Epidermal melanocyte (primary cell): ENCODE data around the gene NEK3.
"Not testable (repeated sequence)": the region's sequence is repeated elsewhere in the genome, so short reads cannot be mapped to it uniquely, and the experiment has no call there.

Experiments used
- DNase-seq: peaks from one replicate; pipeline ENCODE4 v3.0.0; 2011; ENCODE audit warnings: low spot score; ENCODE audit not compliant: insufficient read length

NEK3 gene

DNA sequence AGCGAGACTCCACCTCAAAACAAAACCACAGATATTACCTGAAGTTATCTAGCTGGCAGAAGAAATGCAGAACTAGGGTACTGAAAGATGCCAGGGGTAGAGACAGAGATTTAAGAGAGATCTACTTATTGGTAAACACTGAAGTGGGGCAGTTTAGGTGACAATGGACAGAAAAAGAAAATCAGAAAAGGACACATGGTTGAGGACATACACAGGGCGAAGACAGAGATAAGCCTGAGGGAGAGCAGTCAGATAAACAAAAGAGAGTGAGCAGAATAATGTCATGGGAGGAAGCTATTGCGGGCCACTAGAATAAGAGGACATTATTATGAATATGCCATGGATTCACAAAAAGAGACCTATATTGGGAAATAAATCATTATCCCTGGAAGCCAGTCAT, 33.9 kb downstream of the NEK3 start:
- no peak for DNase-seq

GRCh38 chr13:52118595-52118994, 40.8 kb downstream of the NEK3 start:
- DNase-seq = no peak

GRCh38 chr13:52118095-52118494, 41.3 kb downstream of the NEK3 start:
- DNase-seq = no peak

DNA sequence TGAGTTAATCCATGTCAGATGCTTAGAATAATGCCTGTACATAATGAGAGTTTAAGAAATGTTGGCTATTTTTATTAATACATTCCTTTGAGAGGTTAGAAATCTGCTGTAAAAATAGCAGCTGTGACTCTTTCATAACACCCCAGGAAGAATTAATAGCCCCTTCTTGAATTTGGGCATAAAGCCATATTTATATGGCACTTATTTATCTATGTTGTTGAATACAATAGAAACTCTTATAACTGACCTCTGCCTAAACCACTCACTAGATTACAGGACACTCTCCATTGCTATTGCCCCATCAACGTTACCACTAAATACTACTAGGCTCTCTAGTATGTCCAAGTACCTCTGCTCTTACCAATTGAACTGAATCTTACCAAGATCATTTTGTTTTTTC, 46.8 kb downstream of the NEK3 start:
- DNase-seq = no peak

- no peak for DNase-seq
Measured at GRCh38 chr13:52109116-52109670, 50.2 kb downstream of the NEK3 start.

DNA sequence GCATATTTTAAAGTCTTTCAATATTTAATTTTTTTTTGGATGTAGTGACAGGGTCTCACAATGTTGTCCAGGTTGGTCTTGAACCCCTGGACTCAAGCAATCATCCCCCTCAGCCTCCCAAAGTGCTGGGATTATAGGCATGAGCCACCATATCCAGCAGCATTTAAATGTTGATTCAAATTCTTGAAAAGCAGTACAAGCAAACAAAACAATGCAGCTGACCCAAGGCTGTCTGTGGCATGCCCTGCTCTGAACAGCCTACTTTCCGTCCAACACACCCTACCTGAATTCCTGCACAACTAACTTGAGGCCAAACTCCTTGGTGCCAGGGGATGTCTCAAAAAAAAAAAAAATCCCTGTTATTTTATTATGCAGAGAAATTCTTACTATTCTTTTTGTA, 53.6 kb downstream of the NEK3 start:
- no peak for DNase-seq

DNA sequence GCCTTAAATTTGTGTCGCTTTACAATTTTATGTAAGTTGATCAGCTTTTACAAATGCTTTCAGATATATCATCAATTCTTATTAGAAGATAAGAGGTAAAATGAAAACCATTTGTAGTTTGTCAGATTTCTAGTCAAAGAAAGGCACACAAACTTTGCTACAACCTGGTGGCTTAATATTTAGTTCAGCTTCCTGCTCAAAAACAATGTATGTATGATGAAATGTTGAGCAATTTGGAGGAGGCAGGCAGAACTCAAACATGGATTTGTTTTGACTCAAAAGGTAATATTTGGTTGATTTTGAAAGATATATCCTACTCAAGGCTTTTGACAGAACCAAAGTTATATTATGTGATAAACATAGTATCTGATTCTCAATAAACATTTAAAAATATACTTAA, 54.8 kb downstream of the NEK3 start:
- no peak for DNase-seq

GRCh38 chr13:52103386-52103785, 56.0 kb downstream of the NEK3 start:
- no peak for DNase-seq

DNA sequence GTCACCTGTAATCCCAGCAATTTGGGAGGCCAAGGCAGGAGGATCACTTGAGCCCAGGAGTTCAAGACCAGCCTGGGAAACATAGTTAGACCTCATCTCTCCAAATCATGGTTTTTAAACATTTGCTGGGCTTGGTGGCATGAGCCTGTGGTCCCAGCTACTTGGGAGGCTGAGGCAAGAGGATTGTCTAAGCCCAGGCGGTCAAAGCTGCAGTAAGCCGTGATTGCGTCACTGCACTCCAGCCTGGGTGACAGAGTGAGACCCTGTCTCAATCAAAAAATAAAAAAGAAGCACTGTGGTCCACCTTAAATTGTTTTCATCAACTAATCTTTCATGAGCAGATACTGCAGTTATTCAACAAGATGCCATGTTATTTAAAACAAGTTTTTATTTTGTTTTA, 57.0 kb downstream of the NEK3 start:
- not testable (repeated sequence) for DNase-seq

DNA sequence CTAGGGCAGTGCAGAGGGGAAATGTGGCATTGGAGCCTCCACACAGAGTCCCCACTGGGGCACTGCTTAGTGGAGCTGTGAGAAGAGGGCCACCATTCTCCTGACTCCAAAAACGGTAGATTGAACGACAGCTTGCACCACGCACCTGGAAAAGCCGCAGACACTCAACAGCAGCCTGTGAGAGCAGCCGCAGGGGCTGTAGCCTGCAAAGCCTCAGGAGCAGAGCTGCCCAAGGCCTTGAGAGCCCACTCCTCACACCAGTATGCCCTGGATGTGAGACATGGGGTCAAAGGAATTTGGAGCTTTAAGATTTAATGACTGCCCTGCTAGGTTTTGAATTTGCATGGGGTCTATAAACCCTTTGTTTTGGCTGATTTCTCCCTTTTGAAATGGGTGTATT, 62.2 kb downstream of the NEK3 start:
- no peak for DNase-seq

- DNase-seq = no peak
Measured at GRCh38 chr13:52096748-52097147, 62.6 kb downstream of the NEK3 start.

DNA sequence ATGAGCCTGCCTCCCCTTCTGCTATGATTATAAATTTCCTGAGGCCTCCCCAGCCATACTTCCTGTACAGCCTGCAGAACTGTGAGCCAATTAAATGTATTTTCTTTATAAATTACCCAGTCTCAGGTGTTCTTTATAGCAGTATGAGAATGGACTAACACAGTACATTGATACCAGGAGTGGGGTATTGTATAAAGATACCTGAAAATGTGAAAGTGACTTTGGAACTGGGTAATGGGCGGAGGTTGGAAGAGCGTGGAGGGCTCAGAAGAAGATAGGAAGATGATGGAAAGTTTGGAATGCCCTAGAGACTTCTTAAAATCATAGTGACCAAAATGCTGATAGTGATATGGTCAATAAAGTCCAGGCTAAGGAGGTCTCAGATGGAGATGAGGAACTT, 63.3 kb downstream of the NEK3 start:
- no peak for DNase-seq

DNA sequence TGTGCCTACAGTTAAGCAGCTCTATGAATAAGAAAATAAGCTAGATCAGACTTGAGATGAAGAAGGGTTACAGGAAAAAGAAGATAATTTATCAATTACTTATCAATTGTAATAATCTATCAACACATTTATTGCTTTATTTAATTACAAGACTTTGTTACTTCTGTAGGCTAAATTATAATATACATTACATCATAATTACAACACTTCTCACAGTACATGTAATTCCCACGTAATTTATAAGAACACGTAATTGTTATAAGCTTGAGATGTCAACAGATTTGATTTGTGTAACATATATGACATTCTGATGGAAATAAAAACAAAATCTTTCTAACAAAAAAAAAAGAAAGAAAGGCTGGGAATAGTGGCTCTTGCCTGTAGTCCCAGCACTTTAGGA, 67.3 kb downstream of the NEK3 start:
- no peak for DNase-seq

DNA sequence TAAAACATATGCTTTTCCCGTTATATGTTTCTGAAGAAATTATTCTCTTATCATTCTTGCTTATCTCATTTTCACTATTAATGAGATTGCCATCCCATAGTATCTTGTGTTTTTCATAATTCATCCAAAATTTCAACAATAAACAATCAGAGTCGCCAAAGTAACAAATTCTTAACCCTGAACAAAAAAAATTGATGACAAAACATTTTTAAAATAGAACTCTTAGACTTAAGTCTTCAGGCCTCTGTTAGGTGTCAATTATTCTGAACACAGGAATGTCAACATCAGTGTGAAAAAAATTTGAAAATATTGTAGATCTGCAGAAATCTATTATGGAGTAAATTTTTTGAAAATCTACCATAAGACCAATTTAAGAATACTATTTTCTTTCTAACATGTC, 67.9 kb downstream of the NEK3 start:
- DNase-seq = no peak

- peak; percentile 56 for DNase-seq
Measured at GRCh38 chr13:52085421-52085820, 74.0 kb downstream of the NEK3 start.

DNA sequence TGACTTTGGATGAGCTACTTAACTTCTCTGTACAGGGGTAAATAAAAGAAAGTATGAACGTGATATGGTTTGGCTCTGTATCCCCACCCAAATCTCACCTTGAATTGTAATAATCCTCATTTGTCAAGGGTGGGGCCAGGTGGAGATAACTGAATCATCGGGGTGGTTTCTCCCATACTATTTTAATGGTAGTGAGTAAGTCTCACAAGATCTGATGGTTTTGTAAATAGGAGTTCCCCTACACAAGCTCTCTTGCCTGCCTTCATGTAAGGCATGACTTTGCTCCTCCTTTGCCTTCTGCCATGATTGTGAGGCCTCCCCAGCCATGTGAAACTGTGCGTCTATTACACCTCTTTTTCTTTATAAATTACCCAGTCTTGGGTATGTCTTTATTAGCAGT, 74.4 kb downstream of the NEK3 start:
- DNase-seq = not testable (repeated sequence)
